Endothelial cell of umbilical vein (primary cell): ENCODE results near the gene TRERF1. TPM values are rescaled to one million over a fixed set of nuclear protein-coding genes. Genes with fewer than 3 reads are reported as not detected.

ENCODE experiments used
- BruUV-seq: library from RNA; stranded (reverse); fragments of 400-500 nt; replicated peaks from 2 replicates; lab custom pipeline; 2021; lab: Mats Ljungman, UMichigan
- CTCF ChIA-PET: fragments of 300-600, 350-600 bp; sonication (Branson Sonifier 250); formaldehyde crosslinking; loops from one replicate; lab custom pipeline; 2021; ENCODE audit warnings: antibody characterized with exemption, inconsistent platforms; lab: Charles Lee
- POLR2A ChIA-PET: fragments of 300-600, 350-600 bp; sonication (Branson Sonifier 250); formaldehyde crosslinking; loops from one replicate; lab custom pipeline; 2021; ENCODE audit warnings: antibody characterized with exemption, inconsistent platforms; lab: Charles Lee
- DNase-seq: peaks from one replicate; pipeline ENCODE4 v3.0.0-alpha.2; 2011; ENCODE audit warnings: low read depth, low spot score
- FAIRE-seq: peaks from 2 replicates; lab custom pipeline; 2011; peaks lifted over from hg19 to GRCh38; lab: Jason Lieb, UNC
- H2AFZ ChIP-seq: 2 replicates; pipeline ENCODE4 v1.6.0; 2012; ENCODE audit warnings: low read depth, low read length, control low read depth, inconsistent platforms
- H3K27ac ChIP-seq: 2 replicates; pipeline ENCODE4 v1.5.1; 2011; ENCODE audit warnings: low read depth, mild to moderate bottlenecking, control low read depth, low read length, moderate library complexity; ENCODE audit not compliant: insufficient read depth
- H3K27me3 ChIP-seq, 2 experiments: 2 replicates each; pipeline versions ENCODE4 v1.6.0 to v1.6.1; 2011; ENCODE audit warnings: low read length in 2 of 2, mixed read lengths in 1 of 2; ENCODE audit not compliant: control insufficient read depth in 2 of 2, insufficient read depth in 2 of 2
- H3K36me3 ChIP-seq, 2 experiments: 2 replicates in 1 of 2; 3 replicates in 1 of 2; pipeline ENCODE4 v1.5.1; 2011; ENCODE audit warnings: low read length in 2 of 2, mild to moderate bottlenecking in 1 of 2, moderate library complexity in 1 of 2; ENCODE audit not compliant: control insufficient read depth in 2 of 2, insufficient read depth in 2 of 2; ENCODE audit errors: extremely low read depth in 1 of 2
- H3K4me1 ChIP-seq: 3 replicates; pipeline ENCODE4 v1.5.1; 2011; ENCODE audit warnings: mild to moderate bottlenecking, low read length; ENCODE audit not compliant: control insufficient read depth, insufficient read depth; ENCODE audit errors: extremely low read depth
- H3K4me2 ChIP-seq: 2 replicates; pipeline ENCODE4 v1.6.1; 2011; ENCODE audit warnings: low read length, control low read depth, mixed read lengths; ENCODE audit not compliant: insufficient read depth
- H3K4me3 ChIP-seq, 3 experiments: fragments of 200-600 bp in 1 of 3; sonication (generic), shearing (Covaris generic) in 1 of 3; replicated peaks in 1 of 3; 2 replicates each; pipeline ENCODE4 v1.5.1; 2011 to 2016; ENCODE audit warnings: control low read depth in 3 of 3, low read length in 3 of 3, mild to moderate bottlenecking in 2 of 3, inconsistent platforms in 1 of 3, low read depth in 1 of 3, moderate library complexity in 1 of 3; ENCODE audit not compliant: insufficient read depth in 1 of 3
- H3K79me2 ChIP-seq: 2 replicates; pipeline ENCODE4 v1.6.0; 2012; ENCODE audit warnings: low read length, inconsistent platforms; ENCODE audit not compliant: control insufficient read depth, insufficient read depth
- H3K9ac ChIP-seq: replicated peaks from 2 replicates; pipeline ENCODE3; 2011; ENCODE audit warnings: low read length, control low read depth; ENCODE audit not compliant: insufficient read depth; ENCODE audit errors: extremely low read depth
- H3K9me1 ChIP-seq: replicated peaks from 3 replicates; pipeline ENCODE4 v1.6.0; 2011; ENCODE audit warnings: mild to moderate bottlenecking, low read length; ENCODE audit not compliant: control insufficient read depth, insufficient read depth; ENCODE audit errors: extremely low read depth
- H3K9me3 ChIP-seq: replicated peaks from 2 replicates; pipeline ENCODE4 v1.5.1; 2012; ENCODE audit warnings: low read length, inconsistent platforms; ENCODE audit not compliant: control insufficient read depth, insufficient read depth
- H4K20me1 ChIP-seq: replicated peaks from 2 replicates; pipeline ENCODE3; 2011; ENCODE audit warnings: mild to moderate bottlenecking, low read length; ENCODE audit not compliant: control insufficient read depth, insufficient read depth; ENCODE audit errors: extremely low read depth
- CTCF ChIP-seq, 2 donors: IDR thresholded peaks; 1 replicate in 1 of 2; 2 replicates in 1 of 2; pipeline ENCODE4 v1.5.1; 2011; ENCODE audit warnings: low read length in 2 of 2, mild to moderate bottlenecking in 2 of 2, moderate library complexity in 2 of 2, control low read depth in 1 of 2, inconsistent platforms in 1 of 2, low read depth in 1 of 2; ENCODE audit not compliant: insufficient read depth in 1 of 2; ENCODE audit errors: extremely low read depth in 1 of 2
- EZH2 ChIP-seq: IDR thresholded peaks from 2 replicates; pipeline ENCODE4 v1.6.1; 2012; ENCODE audit warnings: borderline replicate concordance, low read depth, mild to moderate bottlenecking, moderate library complexity, low read length, inconsistent platforms; ENCODE audit not compliant: severe bottlenecking
- FOS ChIP-seq: IDR thresholded peaks from 2 replicates; pipeline ENCODE4 v1.6.1; 2011; ENCODE audit warnings: mild to moderate bottlenecking, low read length, moderate library complexity, borderline replicate concordance; ENCODE audit not compliant: insufficient read depth
- GATA2 ChIP-seq: IDR thresholded peaks from 2 replicates; pipeline ENCODE4 v1.7.0; 2011; ENCODE audit warnings: low read depth, mild to moderate bottlenecking, moderate library complexity, mixed read lengths, low read length; ENCODE audit not compliant: insufficient read length, insufficient read depth
- JUN ChIP-seq: IDR thresholded peaks from 2 replicates; pipeline ENCODE4 v1.6.1; 2011; ENCODE audit warnings: borderline replicate concordance, low read depth; ENCODE audit not compliant: insufficient read length, insufficient read depth
- MAX ChIP-seq: IDR thresholded peaks from 2 replicates; pipeline ENCODE4 v1.6.1; 2011; ENCODE audit not compliant: insufficient read depth, insufficient read length
- MYC ChIP-seq: IDR thresholded peaks from one replicate; pipeline ENCODE4 v1.6.1; 2011; ENCODE audit warnings: mild to moderate bottlenecking, low read depth, low read length
- POLR2A ChIP-seq: IDR thresholded peaks from 2 replicates; pipeline ENCODE4 v1.6.1; 2012; ENCODE audit warnings: low read depth, mild to moderate bottlenecking, control low read depth, low read length
- POLR2AphosphoS5 ChIP-seq: IDR thresholded peaks from 2 replicates; pipeline ENCODE4 v1.6.1; 2012; ENCODE audit warnings: low read depth, mild to moderate bottlenecking, control low read depth, low read length, moderate library complexity; ENCODE audit not compliant: insufficient read depth
- dilution Hi-C: fragments of 300-500 bp; cut with MboI; formaldehyde crosslinking; loops from one replicate; pipeline ENCODE4 v1.15.0; 2019; ENCODE audit warnings: low sequenced_read_pairs; ENCODE audit not compliant: extremely low pct_ligation_motif_present
- intact Hi-C: fragments of 100-400 bp; cut with micrococcal nuclease; formaldehyde crosslinking; loops from one replicate; pipeline ENCODE4 v1.10.0; 2022
- polyA plus RNA-seq, 4 experiments: library from polyadenylated mRNA; depleted of rRNA in 3 of 4; stranded (reverse) in 3 of 4; unstranded in 1 of 4; fragments of >200 nt; gene quantifications; 2 replicates each; pipeline versions ENCODE4 v1.2.1 to v1.2.3, GENCODE V29; 2011 to 2012; ENCODE audit warnings: missing spikeins in 1 of 4
- total RNA-seq: library from RNA; stranded (reverse); gene quantifications from 2 replicates; pipeline ENCODE4 v1.2.3, GENCODE V29; 2021

Gene TRERF1
- total and polyA plus RNA-seq, 2 donors (not counting 3 experiments of a cell fraction or from before 2014, with no cell fraction given) = 0.73 to 5.5 TPM

- Histone ChIP-seq H4K20me1 (no peaks in the 10 kb centered on the region), H3K4me2 (peak overlapping the region; percentile 71), H2AFZ (peak overlapping the region; percentile 80), H3K9me1 (no peaks in the 10 kb centered on the region), H3K27ac (peak overlapping the region; percentile 68), H3K9ac (peak overlapping the region; percentile 30), H3K79me2 (no peaks in the 10 kb centered on the region), H3K36me3 (no peaks in the 10 kb centered on the region), H3K4me3 (peak overlapping the region in 1 of 3 experiments; percentile 25), H3K9me3 (no peaks in the 10 kb centered on the region), H3K4me1 (peaks cover 18% of the 10 kb centered on the region), H3K27me3 (no peaks in the 10 kb centered on the region)
- TF ChIP-seq GATA2 = peak; percentile 46
- peak; percentile 44 for TF ChIP-seq JUN
- TF ChIP-seq MAX = no peak
- TF ChIP-seq EZH2 = no peak
- no peak for TF ChIP-seq CTCF (IDR thresholded peaks at IDR 0.05; ENCODE audit: extremely low read depth in 1 of 2, insufficient read depth in 1 of 2, low read depth in 1 of 2, low read length in 2 of 2)
- no peak for TF ChIP-seq POLR2AphosphoS5
- TF ChIP-seq POLR2A = no peak
- TF ChIP-seq MYC = no peak
- TF ChIP-seq FOS = peak; percentile 85
- ChIA-PET POLR2A (no interaction called here), CTCF (interaction anchor here (0.7 to 1.7 kb wide), 8 partner anchors 9 to 209 kb away, joined by 3 to 8 read pairs (median 4); no protein-coding TSS in a partner anchor)
- intact Hi-C loops = loop anchor here (1.0 kb wide), 1 partner anchor 22 kb away; no protein-coding TSS in a partner anchor
- FAIRE-seq = peak; percentile 90
- BruUV-seq = no TSS peak
- dilution Hi-C loops = no loop called here
- peak; percentile 84 for DNase-seq
Observed at GRCh38 chr6:42338744-42339222, 112.9 kb downstream of the TRERF1 start.
